HG03045 (cell line): ENCODE results near the gene WDFY2.

Experiments used
- ATAC-seq: cut with Tn5 transposase; IDR thresholded peaks from one replicate; pipeline ENCODE4 v1.9.1; 2021; ENCODE audit warnings: mild to moderate bottlenecking, moderate library complexity; ENCODE audit not compliant: unreplicated experiment

Gene WDFY2

DNA sequence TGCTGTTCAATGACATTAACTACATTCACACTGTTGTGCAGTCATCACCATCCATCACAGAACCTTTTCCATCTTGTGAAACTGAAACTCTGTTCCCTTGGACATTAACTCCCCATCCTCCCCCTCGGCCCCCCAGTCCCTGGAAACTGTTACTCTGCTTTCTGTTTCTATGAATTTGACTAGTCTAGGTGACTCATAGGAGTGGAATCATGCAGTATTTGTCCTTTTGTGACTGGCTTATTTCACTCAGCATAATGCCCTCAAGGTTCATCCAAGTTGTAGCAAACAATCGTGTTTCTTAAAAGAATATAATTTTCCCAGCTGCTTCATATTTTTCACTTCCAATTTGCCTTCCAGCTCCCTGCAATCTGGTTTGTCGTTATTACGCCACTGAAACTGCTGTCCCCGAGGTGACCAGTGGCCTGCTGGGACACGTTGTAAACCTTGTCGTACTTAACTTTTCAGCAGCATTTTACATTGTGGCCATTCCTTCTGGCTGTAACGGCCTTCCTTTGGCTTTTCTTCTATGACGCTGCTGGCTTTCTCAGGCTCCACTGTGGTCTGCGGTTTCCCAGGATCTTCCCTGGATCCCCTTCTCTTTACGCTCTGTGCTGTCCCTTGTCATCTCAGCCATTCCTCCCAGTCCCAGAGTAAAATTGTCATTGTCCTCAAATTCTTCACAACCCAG is 145.7 kb downstream of the WDFY2 start:
- no peak for ATAC-seq

DNA sequence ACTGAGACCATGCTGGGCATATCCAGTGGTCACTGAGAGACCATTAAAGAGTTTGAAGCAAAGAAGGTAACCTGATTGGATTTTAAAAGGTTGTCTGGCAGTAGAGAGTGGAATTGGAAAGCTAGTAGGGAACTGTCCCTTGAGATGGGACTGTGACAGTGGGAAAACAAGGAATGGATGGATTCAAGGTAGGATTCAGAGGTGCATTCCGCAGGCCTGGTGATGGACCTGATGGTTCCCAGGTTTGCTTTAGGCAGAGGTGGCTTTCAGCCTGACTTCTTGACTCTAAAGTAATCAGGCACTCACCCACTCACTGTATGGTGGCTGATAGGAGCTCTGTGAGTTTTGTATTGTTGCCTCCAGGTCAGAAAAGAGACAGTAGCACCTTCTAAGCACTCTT is 146.7 kb downstream of the WDFY2 start:
- ATAC-seq: no peak

GRCh38 chr13:51731759-51732158 is 147.5 kb downstream of the WDFY2 start:
- ATAC-seq: no peak

GRCh38 chr13:51733374-51734298 is 149.4 kb downstream of the WDFY2 start:
- no peak for ATAC-seq

GRCh38 chr13:51734786-51735185 is 150.5 kb downstream of the WDFY2 start:
- no peak for ATAC-seq

DNA sequence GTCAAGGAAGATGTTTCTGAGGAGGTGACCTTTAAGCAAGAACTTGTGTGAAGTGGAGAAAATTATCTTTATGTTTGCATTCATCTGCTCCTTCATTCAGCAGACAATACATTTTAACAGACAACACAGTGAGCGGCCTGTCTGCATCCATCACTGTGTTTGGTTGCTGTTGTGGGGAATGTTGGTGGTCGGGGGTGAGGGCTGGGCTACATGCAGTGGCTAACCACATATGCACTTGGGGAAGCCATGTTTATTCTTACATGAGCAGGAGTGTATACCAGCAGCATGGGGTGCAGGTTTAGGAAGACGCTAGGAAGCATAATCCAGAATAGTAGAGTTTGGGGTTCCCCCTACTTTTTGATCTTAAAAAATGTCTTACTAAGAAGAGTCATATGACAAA is 153.3 kb downstream of the WDFY2 start:
- ATAC-seq: no peak

DNA sequence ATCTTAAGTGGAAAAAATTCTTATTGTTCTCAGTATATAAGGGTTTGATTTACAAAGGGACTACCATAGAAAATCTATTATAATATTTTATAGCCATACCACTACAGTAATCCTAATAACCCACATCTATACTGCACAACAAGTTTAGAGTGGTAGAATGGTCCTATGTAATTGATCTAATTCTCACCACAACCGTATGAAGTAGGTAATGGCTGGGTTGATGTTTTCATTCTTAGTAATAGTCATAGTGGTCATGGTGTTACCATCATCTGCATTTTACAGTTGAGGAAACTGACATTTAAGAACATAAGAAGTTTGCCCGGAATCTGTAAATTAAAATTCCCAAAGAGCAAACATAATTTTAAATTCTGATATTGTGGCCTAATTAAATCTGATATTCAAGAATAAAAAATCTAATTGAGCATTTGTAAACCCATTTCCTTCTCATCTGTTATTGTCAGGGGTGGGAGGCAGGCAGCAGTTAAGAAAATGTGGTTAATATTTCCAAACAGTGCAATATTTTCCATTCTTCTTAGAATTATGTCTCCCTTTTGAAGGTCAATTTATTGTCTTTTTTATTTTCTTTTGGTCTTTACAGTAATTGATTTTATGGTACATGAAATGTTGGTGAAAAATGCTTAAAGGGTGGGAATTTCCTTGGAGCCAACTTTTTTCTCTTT is 154.1 kb downstream of the WDFY2 start:
- ATAC-seq: no peak

DNA sequence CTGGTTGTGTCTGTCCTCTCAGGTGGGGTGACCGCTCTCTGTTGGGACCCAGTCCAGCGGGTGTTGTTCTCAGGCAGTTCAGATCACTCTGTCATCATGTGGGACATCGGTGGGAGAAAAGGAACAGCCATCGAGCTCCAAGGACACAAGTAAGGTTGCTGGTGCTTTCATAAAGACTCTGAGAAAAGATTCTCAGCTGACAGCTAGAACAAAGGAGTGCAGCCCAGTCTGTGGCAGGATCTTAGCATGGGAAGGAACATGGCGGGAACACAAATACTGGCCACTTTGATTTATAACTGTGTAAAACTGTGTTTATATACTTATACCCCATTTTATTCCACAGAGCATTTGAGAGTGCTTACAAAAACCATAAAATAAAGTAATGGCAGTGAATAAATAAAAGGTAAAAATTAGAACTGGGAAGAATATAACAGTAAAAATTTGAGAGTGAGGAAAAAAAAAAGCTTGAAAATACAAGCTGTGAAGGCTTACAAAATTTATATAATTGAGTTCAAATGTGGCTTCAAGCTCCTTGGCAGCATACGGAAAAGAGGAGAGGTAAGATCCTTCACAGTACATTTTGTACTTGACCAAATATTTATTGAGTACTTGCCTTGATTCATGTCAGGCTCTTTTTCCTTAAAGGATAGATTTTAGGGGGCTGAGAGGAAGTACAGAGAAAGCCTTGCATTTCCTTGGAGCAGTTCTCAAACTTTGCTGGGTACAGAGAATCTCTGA is 154.9 kb downstream of the WDFY2 start:
- no peak for ATAC-seq

DNA sequence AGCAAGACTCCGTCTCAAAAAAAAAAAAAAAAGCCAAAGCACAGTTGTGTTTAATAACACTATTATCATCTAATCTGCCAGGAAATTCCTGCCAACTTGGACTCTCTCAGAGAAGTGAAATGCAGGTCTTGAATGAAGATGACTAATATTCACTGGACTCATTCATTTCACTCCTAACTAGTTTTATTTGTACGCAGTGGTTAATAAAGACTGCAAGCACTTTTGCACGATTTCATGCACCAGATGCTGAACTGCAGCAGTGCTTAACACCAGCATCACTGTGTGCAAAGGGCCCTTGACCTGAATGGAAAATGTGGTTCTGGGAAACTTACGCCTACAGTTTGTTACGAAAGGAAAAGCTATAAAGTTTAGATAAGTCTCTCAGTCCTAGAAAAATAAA is 156.4 kb downstream of the WDFY2 start:
- ATAC-seq: no peak

DNA sequence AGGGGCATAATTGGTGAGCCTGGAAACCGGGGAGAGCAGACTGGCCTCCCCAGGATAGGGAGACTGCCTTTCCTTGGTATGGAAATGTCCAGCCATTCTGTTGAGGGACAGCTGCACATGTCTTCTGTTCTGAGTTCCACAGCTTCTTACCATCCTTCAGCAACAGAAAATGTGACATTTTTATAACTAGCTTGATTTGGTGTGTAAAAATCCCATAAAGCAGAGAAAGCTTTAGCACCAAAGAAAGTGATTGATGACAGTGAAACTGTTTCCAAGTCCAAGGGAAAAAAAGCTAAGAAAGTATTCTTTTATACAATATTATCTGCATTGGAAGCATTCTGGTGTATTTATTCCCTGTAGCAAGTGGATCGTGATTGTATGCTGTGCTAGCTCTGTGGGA is 157.8 kb downstream of the WDFY2 start:
- ATAC-seq: no peak

- no peak for ATAC-seq
Measured at GRCh38 chr13:51742611-51743010, 158.3 kb downstream of the WDFY2 start.

- ATAC-seq: no peak
Measured at GRCh38 chr13:51745243-51745642, 161.0 kb downstream of the WDFY2 start.

DNA sequence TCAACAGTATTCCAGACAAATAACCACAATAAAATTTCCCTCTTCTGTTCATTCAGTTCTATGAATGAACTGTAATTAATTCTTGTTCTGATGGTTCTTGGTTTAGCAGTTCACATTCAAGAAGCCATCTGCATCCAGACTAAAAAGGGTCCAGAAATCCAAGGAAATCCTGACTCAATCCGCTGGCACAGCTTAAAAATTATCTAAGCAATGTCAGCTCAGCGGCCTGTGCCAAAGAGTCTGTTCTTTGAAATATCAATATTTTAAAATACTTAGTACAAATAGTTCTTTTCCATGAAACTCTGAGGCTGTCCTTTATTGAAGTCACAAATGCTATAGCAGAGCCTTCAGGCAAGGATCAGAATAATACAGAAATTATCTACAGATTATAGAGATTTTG is 162.5 kb downstream of the WDFY2 start:
- no peak for ATAC-seq

GRCh38 chr13:51747438-51748434 is 163.5 kb downstream of the WDFY2 start:
- no peak for ATAC-seq

GRCh38 chr13:51756651-51757050 is 172.4 kb downstream of the WDFY2 start:
- no peak for ATAC-seq

DNA sequence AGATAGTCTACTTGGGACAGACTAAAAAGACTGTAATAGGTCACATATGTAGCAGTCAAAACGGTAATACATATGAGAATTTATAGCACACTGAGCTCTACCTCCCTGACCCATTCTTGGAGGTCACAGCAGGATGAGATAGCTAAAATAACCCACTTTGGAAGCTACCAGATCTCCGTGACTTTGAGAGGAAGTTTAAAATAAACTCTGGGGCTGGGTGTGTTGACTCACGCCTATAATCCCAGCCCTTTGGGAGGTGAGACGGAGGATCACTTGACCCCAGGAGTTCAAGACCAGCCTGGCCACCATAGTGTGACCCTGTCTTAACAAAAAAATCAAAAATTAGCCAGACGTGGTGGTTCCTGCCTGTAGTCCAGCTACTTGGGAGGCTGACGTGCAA is 174.4 kb downstream of the WDFY2 start:
- no peak for ATAC-seq

DNA sequence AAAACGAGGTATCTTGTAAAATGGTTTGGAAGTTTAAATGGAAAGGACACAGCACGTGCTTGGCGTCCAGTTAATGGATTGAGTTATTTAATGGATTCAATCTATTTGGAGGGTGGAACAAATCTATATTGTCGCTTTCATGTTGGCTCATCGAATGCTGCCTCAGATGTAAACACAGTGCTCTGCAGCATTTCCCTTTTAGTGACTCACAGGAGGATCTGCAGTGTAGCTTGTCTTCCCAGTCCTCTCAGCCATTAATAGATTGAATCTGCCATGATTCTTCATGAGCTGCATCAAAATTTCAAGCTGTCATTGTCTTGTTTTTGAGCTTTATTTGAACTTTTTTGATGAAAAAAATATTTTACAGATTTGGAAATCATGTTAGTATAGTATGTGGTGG is 175.0 kb downstream of the WDFY2 start:
- ATAC-seq: no peak

GRCh38 chr13:51760592-51760991 is 176.3 kb downstream of the WDFY2 start:
- no peak for ATAC-seq

DNA sequence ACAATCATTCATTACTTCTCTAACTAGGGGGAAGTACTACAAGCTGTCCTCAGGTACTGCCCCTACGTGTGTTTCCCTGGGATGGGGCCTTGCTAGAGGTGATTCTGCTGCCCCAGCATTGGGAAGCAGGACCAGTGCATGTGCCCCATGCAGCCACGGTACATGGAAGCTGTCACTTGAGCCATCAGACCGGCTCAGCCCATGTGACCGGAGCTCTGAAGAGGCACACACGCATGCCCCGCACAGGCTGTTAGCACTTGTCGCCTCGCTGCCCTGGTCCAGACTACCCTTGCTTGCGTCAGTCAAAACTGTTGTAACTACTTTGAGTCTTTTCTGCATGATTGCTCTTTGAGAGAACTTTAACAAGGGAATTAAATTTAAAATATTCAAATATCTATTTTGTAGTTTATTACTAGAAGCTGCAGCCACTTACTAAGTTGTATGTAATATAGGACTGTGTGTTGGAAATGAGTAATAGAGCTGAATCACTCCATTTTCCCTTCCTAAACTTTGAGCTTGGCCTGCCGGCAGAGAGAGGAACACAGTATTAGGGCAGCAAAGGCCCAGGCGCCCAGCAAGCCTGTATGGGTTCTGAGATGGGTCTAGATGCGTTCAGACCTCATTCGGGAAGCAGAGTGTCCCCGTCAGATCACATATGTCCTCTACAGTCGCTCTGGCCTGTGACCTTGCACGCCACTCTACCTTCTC is 177.5 kb downstream of the WDFY2 start:
- no peak for ATAC-seq
